Stimulated activated CD4-positive, alpha-beta T cell treated with anti-CD3 and anti-CD28 coated beads, Interleukin-12 subunit alpha, Interleukin-12 subunit beta, amount 100 ng/mL, for 24 hours (primary cell): ENCODE results near the gene SLC30A7.

Experiments used
- DNase-seq, 2 experiments: peaks; one replicate each; pipeline ENCODE4 v3.0.0-alpha.2; 2020; ENCODE audit warnings: low read depth in 2 of 2

Gene SLC30A7

GRCh38 chr1:101027194-101027772, 131.4 kb downstream of the SLC30A7 start:
- DNase-seq: no peak

GRCh38 chr1:101028466-101028865, 132.6 kb downstream of the SLC30A7 start:
- no peak for DNase-seq

GRCh38 chr1:101029184-101029583, 133.3 kb downstream of the SLC30A7 start:
- no peak for DNase-seq

GRCh38 chr1:101030881-101031280, 135.0 kb downstream of the SLC30A7 start:
- no peak for DNase-seq
